Stimulated activated naive B cell treated with anti-CD40 and anti-IgM and Interleukin-4, amounts not matched to agents 10 μg/mL and 1 μg/mL and 100 μg/mL, for 72 hours (primary cell): Measurements from ENCODE around the gene NEUROG2.
"Not testable (repeated sequence)": the region's sequence is repeated elsewhere in the genome, so short reads cannot be mapped to it uniquely, and the experiment has no call there.

ENCODE experiments used
- ATAC-seq, 2 donors: fragments of 150-1000 bp; cut with Tn5 transposase; replicated peaks; 2 replicates each; pipeline ENCODE4 v1.10.0; 2021; ENCODE audit warnings: moderate library complexity in 1 of 2
- DNase-seq: peaks from one replicate; pipeline ENCODE4 v3.0.0; 2021
- H3K27ac Mint-ChIP-seq: one replicate; pipeline ENCODE4 v1.8.0; 2022; ENCODE audit warnings: mild to moderate bottlenecking, mixed read lengths
- H3K27me3 Mint-ChIP-seq, 2 donors: one replicate each; pipeline ENCODE4 v1.8.0; 2022; ENCODE audit warnings: mixed read lengths in 2 of 2
- H3K36me3 Mint-ChIP-seq, 2 donors: one replicate each; pipeline ENCODE4 v1.8.0; 2022; ENCODE audit warnings: mixed read lengths in 2 of 2, mild to moderate bottlenecking in 1 of 2
- H3K4me1 Mint-ChIP-seq, 2 donors: one replicate each; pipeline ENCODE4 v1.8.0; 2022; ENCODE audit warnings: mixed read lengths in 2 of 2, mild to moderate bottlenecking in 1 of 2
- H3K4me3 Mint-ChIP-seq, 2 donors: one replicate each; pipeline ENCODE4 v1.8.0; 2022; ENCODE audit warnings: mild to moderate bottlenecking in 2 of 2, mixed read lengths in 2 of 2, moderate library complexity in 1 of 2
- H3K9me3 Mint-ChIP-seq, 2 donors: one replicate each; pipeline ENCODE4 v1.8.0; 2022; ENCODE audit warnings: mixed read lengths in 2 of 2, mild to moderate bottlenecking in 1 of 2

NEUROG2 gene

DNA sequence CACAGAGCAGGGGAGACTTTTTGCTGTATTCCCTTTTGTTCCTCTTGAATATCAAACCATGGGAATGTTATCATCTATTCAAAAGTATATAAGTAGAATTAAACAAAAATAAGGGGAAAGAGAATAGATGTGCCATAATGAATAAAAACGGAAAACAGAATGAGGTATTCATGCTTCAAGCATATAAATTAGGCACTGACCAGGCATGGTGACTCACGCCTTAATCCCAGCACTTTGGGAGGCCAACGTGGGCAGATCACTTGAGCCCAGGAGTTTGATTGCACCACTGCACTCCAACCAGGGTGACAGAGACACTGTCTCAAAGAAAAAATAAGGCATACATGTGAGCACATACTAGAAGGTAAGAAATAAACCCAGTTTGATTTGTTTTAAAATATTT lies 16.3 kb upstream of the NEUROG2 start:
- no peak for DNase-seq
- peaks cover 13 to 25% of the 10 kb centered on the region in 2 donors for H3K27me3 Mint-ChIP-seq
- no peaks in the 10 kb centered on the region for H3K9me3 Mint-ChIP-seq
- no peak overlapping the region for H3K27ac Mint-ChIP-seq
- no peak overlapping the region for H3K4me3 Mint-ChIP-seq
- H3K36me3 Mint-ChIP-seq, result no peaks in the 10 kb centered on the region
- ATAC-seq, result no peak
- H3K4me1 Mint-ChIP-seq, result no peaks in the 10 kb centered on the region

DNA sequence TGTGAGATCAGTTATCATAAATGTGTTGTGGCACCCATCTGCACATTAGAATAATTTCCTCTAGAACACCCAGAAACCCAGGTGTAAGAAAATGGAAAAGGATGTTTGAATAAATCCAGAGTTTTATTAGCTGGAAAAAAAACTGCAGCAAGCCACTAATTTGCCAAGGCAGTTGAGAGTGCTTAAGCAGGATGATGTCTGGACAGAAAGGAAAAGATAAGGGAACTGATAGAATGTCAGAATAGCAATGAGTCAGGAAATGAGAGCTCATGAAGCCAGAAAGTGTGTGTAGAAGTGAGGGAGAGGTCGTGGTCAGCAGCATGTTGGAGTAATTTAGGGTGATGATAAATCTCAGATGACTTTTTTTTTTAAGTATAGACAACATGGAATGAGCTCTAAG lies 15.2 kb upstream of the NEUROG2 start:
- H3K9me3 Mint-ChIP-seq, result no peaks in the 10 kb centered on the region
- H3K27me3 Mint-ChIP-seq, result peaks cover 13 to 25% of the 10 kb centered on the region in 2 donors
- H3K27ac Mint-ChIP-seq, result no peak overlapping the region
- no peaks in the 10 kb centered on the region for H3K4me1 Mint-ChIP-seq
- H3K36me3 Mint-ChIP-seq, result no peaks in the 10 kb centered on the region
- no peak for ATAC-seq
- H3K4me3 Mint-ChIP-seq, result no peak overlapping the region
- DNase-seq, result no peak

DNA sequence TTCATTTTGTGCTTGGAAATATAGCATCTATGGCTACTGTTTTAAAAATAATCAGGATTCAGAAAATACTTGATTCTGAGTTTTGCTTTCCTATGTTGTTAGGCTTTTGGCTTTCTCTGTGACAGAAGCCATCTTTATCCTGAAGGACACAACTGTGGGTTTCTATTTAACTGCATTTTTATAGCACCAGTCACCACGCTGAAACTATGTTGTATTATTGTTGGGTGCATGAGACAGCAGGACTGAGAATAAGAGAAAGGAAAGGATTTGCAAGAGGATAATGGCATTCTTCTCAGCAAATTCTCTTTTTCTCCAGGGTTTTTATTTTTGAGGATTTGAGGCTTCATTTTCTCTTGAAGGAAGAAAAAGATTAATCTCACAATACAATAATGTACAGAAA lies 10.1 kb upstream of the NEUROG2 start:
- no peak overlapping the region for H3K4me3 Mint-ChIP-seq
- H3K36me3 Mint-ChIP-seq, result no peaks in the 10 kb centered on the region
- DNase-seq, result no peak
- peaks cover 5 to 29% of the 10 kb centered on the region in 2 donors for H3K4me1 Mint-ChIP-seq
- no peaks in the 10 kb centered on the region for H3K9me3 Mint-ChIP-seq
- H3K27ac Mint-ChIP-seq, result no peak overlapping the region
- ATAC-seq, result no peak
- H3K27me3 Mint-ChIP-seq, result peaks cover 47 to 62% of the 10 kb centered on the region in 2 donors

DNA sequence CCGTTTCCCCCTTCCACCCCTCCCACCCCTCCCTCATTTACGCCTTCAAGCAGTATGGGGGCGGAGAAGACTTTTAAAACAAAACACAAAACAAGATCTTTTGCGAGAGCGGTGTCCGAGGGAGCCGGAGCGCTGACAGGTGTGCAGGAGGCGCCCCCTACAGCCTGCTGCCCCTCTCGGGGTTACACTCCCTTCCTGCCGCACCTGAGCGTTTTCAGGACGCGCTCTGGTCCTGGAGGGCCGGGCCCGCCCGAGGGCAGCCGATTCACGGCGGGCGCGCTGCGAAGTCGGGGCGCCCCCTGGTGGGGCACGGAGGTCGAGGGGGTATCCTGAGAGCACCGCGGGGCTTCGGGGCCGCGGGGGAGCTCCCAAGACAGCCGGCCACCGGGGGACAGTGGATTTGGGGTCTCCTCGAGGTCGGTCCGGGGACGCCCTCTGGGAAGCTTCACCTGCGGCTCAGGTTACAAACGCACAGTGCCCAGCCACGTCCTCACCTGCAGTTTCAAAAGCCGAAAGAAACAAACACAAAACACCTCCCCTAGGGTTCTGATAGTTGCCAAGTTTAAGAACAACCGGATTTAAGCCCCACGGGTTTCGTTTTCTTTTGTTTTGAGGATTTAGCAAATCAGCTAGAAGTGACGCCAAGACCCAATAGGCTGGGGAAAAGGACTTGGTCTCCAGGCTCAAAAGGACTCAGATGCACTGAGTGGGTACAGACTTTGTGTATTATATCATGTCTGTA lies 8.0 kb upstream of the NEUROG2 start:
- H3K27me3 Mint-ChIP-seq, result peaks cover 57 to 61% of the 10 kb centered on the region in 2 donors
- peak; percentile 66 for DNase-seq
- H3K27ac Mint-ChIP-seq, result peak overlapping the region; percentile 65
- H3K9me3 Mint-ChIP-seq, result no peaks in the 10 kb centered on the region
- H3K4me3 Mint-ChIP-seq, result peak overlapping the region; percentile 81 to 85
- H3K4me1 Mint-ChIP-seq, result peaks cover 10 to 43% of the 10 kb centered on the region in 2 donors
- ATAC-seq, result peak; percentile 87
- no peaks in the 10 kb centered on the region for H3K36me3 Mint-ChIP-seq

DNA sequence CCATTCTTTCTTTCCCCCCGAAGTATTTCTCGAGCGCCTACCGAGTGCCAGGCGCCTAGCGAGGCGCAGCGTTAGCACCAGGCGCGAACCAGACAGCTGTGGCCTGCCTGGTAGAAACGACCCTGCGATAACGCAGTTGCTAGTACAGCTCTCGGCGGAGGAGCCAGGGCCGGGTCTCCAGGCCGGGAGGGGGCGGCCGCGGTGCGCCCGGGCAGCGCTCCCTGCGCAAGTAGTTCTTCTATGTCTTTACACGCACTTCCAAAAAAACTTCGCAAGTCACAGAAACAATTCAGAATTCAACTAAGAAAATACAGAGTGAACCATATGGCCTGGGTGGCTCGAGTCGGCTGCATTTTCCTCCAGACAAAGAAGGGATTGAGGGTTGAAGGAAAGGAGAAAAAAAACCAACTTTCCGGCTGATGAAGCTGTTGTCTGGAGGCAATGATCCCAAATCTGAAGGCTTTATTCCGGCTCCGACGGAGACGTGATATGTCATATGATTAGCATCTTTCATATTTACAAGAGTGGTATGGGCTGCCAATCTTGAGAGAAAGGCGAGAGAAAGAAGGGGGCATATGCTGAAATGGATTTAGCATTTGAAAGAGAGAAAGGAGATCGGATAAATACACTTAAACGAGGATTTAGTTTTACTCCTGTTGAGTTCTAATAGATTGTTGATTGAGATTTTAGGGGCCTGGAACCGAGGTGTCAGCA lies 7.2 kb upstream of the NEUROG2 start:
- no peak for DNase-seq
- no peaks in the 10 kb centered on the region for H3K9me3 Mint-ChIP-seq
- peak overlapping the region; percentile 90 for H3K27ac Mint-ChIP-seq
- peaks cover 10 to 47% of the 10 kb centered on the region in 2 donors for H3K4me1 Mint-ChIP-seq
- H3K36me3 Mint-ChIP-seq, result no peaks in the 10 kb centered on the region
- peak; percentile 52 to 54 for ATAC-seq
- peaks cover 59 to 65% of the 10 kb centered on the region in 2 donors for H3K27me3 Mint-ChIP-seq
- peak overlapping the region; percentile 81 to 85 for H3K4me3 Mint-ChIP-seq

DNA sequence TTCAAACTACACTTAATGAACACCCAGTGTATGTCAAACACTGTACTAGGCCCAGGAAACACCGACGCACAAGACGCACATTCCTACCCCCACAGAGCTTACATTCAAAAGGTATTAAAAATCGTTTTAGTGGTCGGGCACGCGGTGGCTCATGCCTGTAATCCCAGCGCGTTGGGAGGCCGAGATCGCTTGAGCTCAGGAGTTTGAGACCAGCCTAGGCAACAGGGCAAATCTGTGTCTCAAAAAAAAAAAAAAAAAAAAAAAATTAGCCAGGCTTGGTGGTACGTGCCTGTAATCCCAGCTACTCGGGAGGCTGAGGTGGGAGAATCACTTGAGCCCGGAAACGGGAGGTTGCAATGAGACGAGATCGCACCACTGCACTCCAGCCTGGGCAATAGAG lies 6.5 kb upstream of the NEUROG2 start:
- Mint-ChIP-seq H3K27ac (peak overlapping the region; percentile 59), H3K27me3 (peaks cover 63 to 72% of the 10 kb centered on the region in 2 donors), H3K4me1 (peaks cover 17 to 55% of the 10 kb centered on the region in 2 donors), H3K4me3 (peak overlapping the region; percentile 10 to 85)
- not testable (repeated sequence) for ATAC-seq, H3K9me3 Mint-ChIP-seq, H3K36me3 Mint-ChIP-seq, DNase-seq

DNA sequence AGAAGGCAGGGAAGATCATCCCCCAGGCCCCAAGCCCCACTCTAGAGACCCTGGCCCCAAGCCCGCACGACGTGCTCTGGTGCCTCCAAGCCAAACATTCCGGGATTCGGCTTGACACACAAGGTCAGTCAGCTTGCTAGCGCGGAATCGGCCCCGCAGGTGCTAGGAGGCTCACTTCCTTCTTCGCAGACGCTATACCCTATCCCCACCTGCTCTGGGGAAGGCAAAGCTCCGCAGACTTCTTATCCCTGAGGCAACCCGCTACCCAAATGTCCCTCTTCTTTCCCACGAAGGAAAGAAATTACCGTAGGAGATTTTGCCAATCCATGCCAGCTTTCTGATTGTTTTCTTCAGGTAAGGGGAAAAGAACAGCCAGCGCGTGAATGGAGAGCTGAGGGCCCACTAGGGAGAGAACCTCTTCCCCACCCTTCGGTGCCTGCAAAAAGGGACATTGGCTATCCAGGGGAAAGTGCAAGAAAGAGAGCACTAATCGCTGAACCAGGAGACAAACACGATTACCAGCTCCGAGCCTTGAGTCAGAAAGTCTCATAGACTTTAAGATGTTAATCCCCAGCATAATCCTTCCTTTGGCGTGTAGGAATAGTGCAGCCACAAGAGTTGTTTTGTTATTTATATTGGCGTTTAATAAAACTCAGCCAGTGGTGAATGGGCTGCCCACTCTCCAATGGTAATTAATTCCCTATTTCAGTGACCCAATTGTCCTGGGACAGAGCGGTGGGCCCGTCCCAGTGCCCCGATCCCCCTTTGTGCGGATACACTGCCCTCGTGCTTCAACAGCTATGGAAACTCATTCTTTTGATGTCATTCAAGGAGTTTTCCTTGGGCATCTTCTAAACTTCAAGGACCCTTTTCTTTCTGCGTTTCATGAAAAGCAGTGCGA lies 5.4 kb upstream of the NEUROG2 start:
- Mint-ChIP-seq H3K27me3 (peaks cover 73 to 83% of the 10 kb centered on the region in 2 donors), H3K27ac (peak overlapping the region; percentile 87), H3K4me3 (peak overlapping the region; percentile 70 to 74), H3K9me3 (no peaks in the 10 kb centered on the region), H3K36me3 (no peaks in the 10 kb centered on the region), H3K4me1 (peaks cover 24 to 65% of the 10 kb centered on the region in 2 donors)
- ATAC-seq (peak in 1 of 2 donors; percentile 22), DNase-seq (no peak)

DNA sequence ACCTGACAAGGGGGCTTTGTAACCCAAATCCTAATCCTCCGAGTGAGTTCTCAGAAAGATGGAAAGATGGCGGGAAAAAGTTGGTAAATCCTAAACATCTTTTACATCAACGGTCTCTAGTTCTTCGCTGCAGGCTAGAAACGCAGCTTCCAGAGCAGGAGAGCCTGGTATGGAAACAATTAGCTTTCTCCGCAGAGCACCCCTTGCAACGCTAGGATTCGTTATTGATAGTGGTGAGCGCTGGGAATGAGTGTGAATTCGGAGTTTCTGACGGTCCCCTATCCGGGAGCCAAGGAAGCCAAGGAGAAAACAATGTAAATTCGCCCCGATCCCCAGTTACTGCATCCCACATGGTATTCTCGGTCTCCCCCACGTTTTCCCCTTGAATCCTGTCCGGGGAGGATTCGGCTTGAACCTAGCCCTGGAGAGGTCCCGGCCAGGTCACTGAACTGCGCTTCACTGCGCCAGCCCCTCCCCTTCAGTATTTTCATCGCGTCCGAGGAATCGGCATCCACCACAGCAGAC lies 4.7 kb upstream of the NEUROG2 start:
- H3K9me3 Mint-ChIP-seq, result no peaks in the 10 kb centered on the region
- peaks cover 29 to 72% of the 10 kb centered on the region in 2 donors for H3K4me1 Mint-ChIP-seq
- H3K36me3 Mint-ChIP-seq, result no peaks in the 10 kb centered on the region
- peaks cover 73 to 85% of the 10 kb centered on the region in 2 donors for H3K27me3 Mint-ChIP-seq
- DNase-seq (no peak), ATAC-seq (no peak)
- H3K27ac Mint-ChIP-seq, result peak overlapping the region; percentile 87
- H3K4me3 Mint-ChIP-seq, result peak overlapping the region; percentile 70 to 74

DNA sequence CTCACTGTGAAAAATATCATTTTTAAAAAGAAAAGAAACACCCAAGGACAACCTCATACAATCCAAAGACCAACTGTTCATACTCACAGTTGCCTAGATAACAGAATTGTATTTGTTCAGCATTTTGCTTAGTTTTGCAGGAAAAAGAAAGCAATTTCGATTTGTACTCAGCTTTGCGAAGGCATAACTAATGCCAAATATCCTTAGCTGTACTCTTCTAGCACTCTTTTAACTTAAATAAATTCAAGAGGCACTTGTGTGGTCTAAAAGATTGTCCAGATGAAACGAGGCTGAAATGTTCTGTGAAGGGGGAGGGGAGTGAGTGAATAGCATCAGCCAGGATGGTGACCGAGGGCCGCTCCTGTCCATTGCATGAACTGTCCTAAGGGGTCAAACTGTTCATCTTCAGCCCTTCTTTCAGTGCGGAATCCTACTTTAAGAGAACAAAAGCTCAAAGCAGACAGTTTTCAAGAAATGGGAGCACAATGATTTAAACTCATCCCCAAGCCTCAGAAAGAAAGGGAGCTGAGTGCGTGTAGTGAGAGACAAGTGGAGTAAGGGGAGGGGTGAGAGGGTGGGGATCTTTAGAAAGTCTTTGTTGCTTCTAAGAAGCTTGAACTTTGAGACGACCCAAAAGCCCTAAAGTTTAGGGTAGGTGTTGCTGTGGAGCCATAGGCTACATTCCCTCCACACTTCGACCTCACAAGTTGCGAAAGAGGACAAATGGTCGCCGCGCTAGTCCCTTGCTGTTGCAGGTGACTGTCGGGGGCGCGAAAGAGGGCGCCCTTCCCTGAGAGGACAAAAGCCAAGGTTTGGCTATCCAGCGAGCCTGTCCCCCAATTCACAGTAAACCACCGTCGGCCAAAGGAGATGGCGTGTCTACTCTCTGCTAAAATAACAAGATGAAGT lies 4.0 kb upstream of the NEUROG2 start:
- ATAC-seq, result no peak
- Mint-ChIP-seq H3K36me3 (peaks cover 0 to 2% of the 10 kb centered on the region in 2 donors), H3K27ac (peak overlapping the region; percentile 5), H3K4me3 (no peak overlapping the region), H3K27me3 (peaks cover 80 to 90% of the 10 kb centered on the region in 2 donors), H3K4me1 (peaks cover 33 to 78% of the 10 kb centered on the region in 2 donors), H3K9me3 (no peaks in the 10 kb centered on the region)
- DNase-seq, result no peak

DNA sequence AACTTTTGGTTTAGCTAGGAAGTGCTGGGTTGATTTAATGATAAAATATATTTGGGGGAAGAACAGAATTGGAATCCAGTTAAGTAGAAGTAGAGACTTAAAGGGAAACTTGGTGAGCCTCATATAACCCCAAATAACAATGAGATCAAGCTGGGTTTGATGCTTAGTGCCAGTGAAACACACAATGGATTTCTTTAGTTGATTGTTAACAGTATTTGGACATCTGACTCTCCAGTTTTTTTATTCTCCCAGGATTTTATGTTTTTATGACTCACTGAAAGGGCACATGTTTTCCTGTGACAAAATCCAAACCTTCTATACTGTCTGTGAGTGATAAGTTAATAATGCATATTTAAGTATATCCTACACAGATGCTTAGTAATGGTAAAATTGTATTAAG lies 2.7 kb upstream of the NEUROG2 start:
- Mint-ChIP-seq H3K27ac (no peak overlapping the region), H3K36me3 (peaks cover 2 to 3% of the 10 kb centered on the region in 2 donors)

DNA sequence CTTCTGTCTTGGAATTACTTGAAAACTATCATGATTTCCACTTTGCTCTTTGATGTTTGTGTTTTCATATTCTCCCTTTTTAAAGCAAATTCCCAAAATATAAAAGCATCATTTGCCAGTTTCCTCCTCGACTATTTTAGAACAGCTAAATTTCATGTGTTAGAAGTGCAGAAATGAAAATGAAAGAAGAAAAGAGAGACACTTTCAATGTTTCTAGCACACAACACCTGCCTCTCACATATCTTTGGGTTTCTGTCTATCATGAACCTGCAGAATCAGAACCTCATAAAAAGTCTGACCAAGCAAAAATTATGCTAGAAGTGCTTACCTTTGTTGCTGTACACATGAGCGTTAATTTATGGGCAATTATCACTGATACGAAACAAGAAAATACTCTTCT lies 1.9 kb upstream of the NEUROG2 start:
- Mint-ChIP-seq H3K4me3 (peak overlapping the region in 1 of 2 donors; percentile 21), H3K36me3 (peaks cover 2 to 3% of the 10 kb centered on the region in 2 donors), H3K27me3 (peaks cover 83 to 90% of the 10 kb centered on the region in 2 donors), H3K9me3 (no peaks in the 10 kb centered on the region), H3K27ac (no peak overlapping the region), H3K4me1 (peaks cover 38 to 82% of the 10 kb centered on the region in 2 donors)
- DNase-seq, result no peak
- ATAC-seq, result no peak

More for the DNA sequence above, 2.7 kb upstream of the NEUROG2 start:
- ATAC-seq, result no peak
- DNase-seq, result no peak
- Mint-ChIP-seq H3K27me3 (peaks cover 88 to 95% of the 10 kb centered on the region in 2 donors), H3K4me1 (peaks cover 42 to 88% of the 10 kb centered on the region in 2 donors), H3K4me3 (no peak overlapping the region), H3K9me3 (no peaks in the 10 kb centered on the region)

DNA sequence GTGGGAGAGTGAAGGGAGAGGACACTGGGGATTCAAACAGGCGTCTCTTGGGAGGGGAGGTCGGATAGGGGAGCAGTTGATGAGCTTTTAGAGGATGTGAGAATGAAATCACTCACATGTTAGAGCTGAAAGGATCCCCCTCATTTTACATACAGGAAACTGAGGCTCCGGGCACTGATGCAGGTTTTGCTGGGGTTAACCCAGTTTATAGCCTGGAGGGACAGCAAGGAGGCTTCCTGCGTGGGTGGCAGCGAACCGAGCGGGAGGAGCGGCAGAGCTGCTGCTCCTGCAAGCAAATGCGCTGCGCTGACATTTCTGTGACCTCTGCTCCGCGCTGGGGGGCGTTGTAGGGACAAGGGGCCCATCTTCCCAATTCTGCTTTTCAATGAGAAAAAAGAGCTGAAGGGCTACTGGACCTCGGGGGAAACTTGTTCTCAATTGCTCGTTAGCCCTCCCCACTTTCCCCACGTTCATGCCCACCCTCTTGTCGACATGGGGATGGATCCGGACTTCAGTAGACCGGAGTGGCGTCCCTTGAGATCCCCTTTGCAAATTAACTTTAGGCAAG lies 1.2 kb upstream of the NEUROG2 start:
- Mint-ChIP-seq H3K27ac (peak overlapping the region; percentile 32), H3K4me3 (peak overlapping the region; percentile 77 to 92), H3K36me3 (peaks cover 2 to 3% of the 10 kb centered on the region in 2 donors), H3K4me1 (peaks cover 38 to 75% of the 10 kb centered on the region in 2 donors), H3K27me3 (peaks cover 81 to 89% of the 10 kb centered on the region in 2 donors), H3K9me3 (no peaks in the 10 kb centered on the region)
- no peak for DNase-seq
- peak; percentile 33 to 37 for ATAC-seq
